ENCODE data around the gene TSHZ2.

Gene TSHZ2

DNA sequence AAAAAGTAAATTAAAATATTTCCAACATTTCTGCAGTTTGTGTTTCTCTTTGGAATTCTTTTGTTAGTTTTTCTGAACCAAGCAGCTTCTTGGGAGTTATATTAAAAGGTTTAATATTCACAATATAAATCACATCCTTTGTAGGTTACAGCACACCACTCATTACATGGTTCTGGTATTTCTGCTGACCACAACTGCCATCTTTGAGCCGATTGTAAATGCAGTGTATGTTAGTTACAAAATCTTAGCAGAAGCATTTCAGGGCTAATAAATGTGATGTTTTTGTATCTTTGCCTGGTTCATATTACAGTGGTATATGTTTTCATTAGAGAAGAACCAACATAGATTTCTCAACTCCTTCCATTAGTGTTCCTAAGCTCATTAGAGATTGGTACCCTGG, 19.1 kb upstream of the TSHZ2 start:
- H3K27ac ChIP-seq: no peak overlapping the region
- TF ChIP-seq, protein P1, sequence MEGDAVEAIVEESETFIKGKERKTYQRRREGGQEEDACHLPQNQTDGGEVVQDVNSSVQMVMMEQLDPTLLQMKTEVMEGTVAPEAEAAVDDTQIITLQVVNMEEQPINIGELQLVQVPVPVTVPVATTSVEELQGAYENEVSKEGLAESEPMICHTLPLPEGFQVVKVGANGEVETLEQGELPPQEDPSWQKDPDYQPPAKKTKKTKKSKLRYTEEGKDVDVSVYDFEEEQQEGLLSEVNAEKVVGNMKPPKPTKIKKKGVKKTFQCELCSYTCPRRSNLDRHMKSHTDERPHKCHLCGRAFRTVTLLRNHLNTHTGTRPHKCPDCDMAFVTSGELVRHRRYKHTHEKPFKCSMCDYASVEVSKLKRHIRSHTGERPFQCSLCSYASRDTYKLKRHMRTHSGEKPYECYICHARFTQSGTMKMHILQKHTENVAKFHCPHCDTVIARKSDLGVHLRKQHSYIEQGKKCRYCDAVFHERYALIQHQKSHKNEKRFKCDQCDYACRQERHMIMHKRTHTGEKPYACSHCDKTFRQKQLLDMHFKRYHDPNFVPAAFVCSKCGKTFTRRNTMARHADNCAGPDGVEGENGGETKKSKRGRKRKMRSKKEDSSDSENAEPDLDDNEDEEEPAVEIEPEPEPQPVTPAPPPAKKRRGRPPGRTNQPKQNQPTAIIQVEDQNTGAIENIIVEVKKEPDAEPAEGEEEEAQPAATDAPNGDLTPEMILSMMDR (IDR thresholded peaks at IDR 0.05; ENCODE audit: low read depth, low read length, missing control alignments): no peak
- no peak for DNase-seq
- in situ Hi-C loops (cut with HindIII; ENCODE audit: low pct_ligation_motif_present, low sequenced_read_pairs): no loop called here
- no peaks in the 10 kb centered on the region for H3K27me3 ChIP-seq (replicated peaks)
- H3K36me3 ChIP-seq (replicated peaks): no peaks in the 10 kb centered on the region
- H3K4me3 ChIP-seq (ENCODE audit: low read depth, low read length): no peak overlapping the region

DNA sequence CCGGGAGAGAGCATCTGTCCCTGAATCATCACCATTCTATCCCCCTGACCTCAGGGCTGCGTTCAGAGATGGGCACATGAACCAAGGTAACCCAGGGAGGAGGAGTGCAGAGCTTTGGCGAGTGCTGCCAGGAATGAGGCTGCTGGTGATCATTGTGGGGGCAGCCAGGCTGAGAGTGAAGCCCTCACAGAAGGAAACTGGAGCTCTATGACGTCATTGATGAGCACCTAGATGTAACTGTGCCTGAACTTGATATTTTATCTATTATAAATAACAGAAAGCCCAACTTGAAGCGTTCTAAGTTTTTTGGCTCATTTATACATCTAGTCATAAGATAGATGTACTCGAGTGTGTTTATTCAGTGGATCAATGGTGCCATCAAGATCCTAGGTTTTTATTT, 17.3 kb upstream of the TSHZ2 start:
- no peak for DNase-seq
- TF ChIP-seq, protein P1 (IDR thresholded peaks at IDR 0.05; ENCODE audit: low read depth, low read length, missing control alignments): no peak
- no peak overlapping the region for H3K4me3 ChIP-seq (ENCODE audit: low read depth, low read length)
- in situ Hi-C loops (cut with HindIII; ENCODE audit: low pct_ligation_motif_present, low sequenced_read_pairs): no loop called here
- no peaks in the 10 kb centered on the region for H3K27me3 ChIP-seq (replicated peaks)
- no peak overlapping the region for H3K27ac ChIP-seq
- H3K36me3 ChIP-seq (replicated peaks): no peaks in the 10 kb centered on the region

DNA sequence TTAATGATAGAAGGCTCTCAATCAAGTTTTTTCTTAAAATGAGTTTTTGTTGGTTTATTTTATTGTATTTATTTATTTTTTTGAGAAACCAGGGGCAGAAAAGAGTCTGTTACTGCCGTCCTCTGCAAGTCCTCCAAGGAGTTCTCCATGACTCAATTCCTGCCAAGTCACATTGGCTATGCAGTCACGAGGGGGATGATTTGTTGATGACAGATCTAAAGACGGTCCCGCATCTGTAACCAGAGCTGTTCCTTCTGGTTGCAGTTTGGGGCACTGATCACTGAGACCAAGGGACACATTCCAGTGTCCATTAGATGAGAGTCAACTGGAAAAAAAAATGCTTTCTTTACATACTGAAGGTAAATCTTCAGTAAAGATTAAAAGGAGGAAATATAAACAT, 13.9 kb upstream of the TSHZ2 start:
- Histone ChIP-seq H3K4me3 (ENCODE audit: low read depth, low read length) (no peak overlapping the region), H3K36me3 (replicated peaks) (no peaks in the 10 kb centered on the region), H3K27me3 (replicated peaks) (no peaks in the 10 kb centered on the region), H3K27ac (no peak overlapping the region)
- in situ Hi-C loops (cut with HindIII; ENCODE audit: low pct_ligation_motif_present, low sequenced_read_pairs): no loop called here
- TF ChIP-seq, protein P1 (IDR thresholded peaks at IDR 0.05; ENCODE audit: low read depth, low read length, missing control alignments): no peak
- DNase-seq: no peak

DNA sequence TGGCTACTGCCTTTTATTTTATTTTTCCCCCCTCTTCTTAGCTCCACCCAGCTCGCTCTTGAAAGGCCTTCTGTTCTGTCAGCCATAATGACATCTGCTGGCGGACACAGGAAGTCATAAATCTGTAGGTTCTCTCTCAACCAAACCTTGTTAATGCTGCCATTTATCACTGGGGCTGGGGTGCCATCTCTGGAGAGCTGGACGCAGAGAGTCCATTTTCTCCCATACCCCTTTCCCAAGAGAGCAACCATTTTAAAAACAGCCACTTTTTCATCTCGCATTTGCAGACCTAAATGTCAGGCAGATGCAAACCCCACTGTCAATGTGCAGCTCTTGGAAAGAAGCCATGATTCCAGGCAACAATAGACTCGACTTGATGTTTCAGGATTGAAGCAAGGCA, 13.0 kb upstream of the TSHZ2 start:
- TF ChIP-seq, protein P1 (IDR thresholded peaks at IDR 0.05; ENCODE audit: low read depth, low read length, missing control alignments): peak; percentile 11
- Histone ChIP-seq H3K4me3 (ENCODE audit: low read depth, low read length) (no peak overlapping the region), H3K27ac (no peak overlapping the region), H3K27me3 (replicated peaks) (no peaks in the 10 kb centered on the region), H3K36me3 (replicated peaks) (no peaks in the 10 kb centered on the region)
- no peak for DNase-seq
- in situ Hi-C loops (cut with HindIII; ENCODE audit: low pct_ligation_motif_present, low sequenced_read_pairs): no loop called here

DNA sequence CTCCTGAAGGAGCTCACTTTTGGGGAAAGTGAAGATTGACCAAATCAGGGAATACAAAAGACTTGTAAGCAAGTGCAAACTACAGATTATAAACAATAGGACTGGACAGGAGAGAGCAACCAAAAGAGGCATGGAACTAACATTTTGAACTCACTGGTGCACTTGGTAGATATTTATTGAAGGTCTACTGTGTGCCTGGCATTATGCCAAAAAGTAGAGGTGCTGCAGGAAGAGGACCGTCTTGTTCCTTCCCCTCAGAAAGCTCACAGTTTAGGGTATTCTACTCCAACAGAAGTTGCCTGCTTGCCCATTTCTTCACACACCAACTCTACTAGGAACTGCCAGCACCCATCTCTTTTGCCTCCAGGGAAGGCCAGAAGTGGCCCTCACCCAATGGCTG, 10.0 kb upstream of the TSHZ2 start:
- no peak for DNase-seq
- Histone ChIP-seq H3K27ac (no peak overlapping the region), H3K36me3 (replicated peaks) (no peaks in the 10 kb centered on the region), H3K27me3 (replicated peaks) (no peaks in the 10 kb centered on the region), H3K4me3 (ENCODE audit: low read depth, low read length) (no peak overlapping the region)
- TF ChIP-seq, protein P1 (IDR thresholded peaks at IDR 0.05; ENCODE audit: low read depth, low read length, missing control alignments): no peak
- in situ Hi-C loops (cut with HindIII; ENCODE audit: low pct_ligation_motif_present, low sequenced_read_pairs): no loop called here

DNA sequence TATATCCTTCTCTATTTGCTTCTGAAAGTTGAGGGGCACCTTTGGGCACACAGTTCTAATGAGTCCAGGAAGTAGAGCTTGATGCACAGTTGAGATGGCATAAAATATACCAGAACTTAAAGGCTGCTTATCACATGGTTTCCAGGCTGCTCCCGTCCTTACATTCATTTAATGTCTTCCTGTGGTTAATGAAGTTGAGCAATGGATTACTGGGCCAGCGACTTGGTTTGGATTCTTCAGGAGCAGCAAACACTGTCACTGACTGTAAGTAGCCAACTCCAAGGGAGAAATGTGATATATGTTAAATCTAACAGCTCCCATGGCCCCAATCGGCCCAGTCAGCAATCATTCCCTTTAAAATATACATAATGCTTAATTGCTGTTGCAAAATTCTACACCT, 9.0 kb upstream of the TSHZ2 start:
- in situ Hi-C loops (cut with HindIII; ENCODE audit: low pct_ligation_motif_present, low sequenced_read_pairs): no loop called here
- no peaks in the 10 kb centered on the region for H3K27me3 ChIP-seq (replicated peaks)
- no peak overlapping the region for H3K27ac ChIP-seq
- no peak for DNase-seq
- no peaks in the 10 kb centered on the region for H3K36me3 ChIP-seq (replicated peaks)
- TF ChIP-seq, protein P1 (IDR thresholded peaks at IDR 0.05; ENCODE audit: low read depth, low read length, missing control alignments): no peak
- H3K4me3 ChIP-seq (ENCODE audit: low read depth, low read length): no peak overlapping the region
